Right lobe of liver (tissue), 4 donors: ENCODE results near the gene C14orf132.

Experiments
- CTCF ChIP-seq, 4 donors: fragments of 200-600 bp in 3 of 4; fragments of 450-650 bp in 1 of 4; IDR thresholded peaks; one replicate each; pipeline versions ENCODE4 v1.5.1 to v1.8.0; 2016 to 2022; ENCODE audit warnings: antibody characterized with exemption in 4 of 4, mild to moderate bottlenecking in 2 of 4
- POLR2A ChIP-seq: fragments of 450-650 bp; IDR thresholded peaks from one replicate; pipeline ENCODE4 v1.6.1; 2017; ENCODE audit warnings: antibody characterized with exemption, mild to moderate bottlenecking
- donor health status: DM: no; HTN: no; CAD: no.
- donor health status: DM: no; HTN: no; CAD: no.
- donor health status: DM: no; HTN: yes; CAD: no.

DNA sequence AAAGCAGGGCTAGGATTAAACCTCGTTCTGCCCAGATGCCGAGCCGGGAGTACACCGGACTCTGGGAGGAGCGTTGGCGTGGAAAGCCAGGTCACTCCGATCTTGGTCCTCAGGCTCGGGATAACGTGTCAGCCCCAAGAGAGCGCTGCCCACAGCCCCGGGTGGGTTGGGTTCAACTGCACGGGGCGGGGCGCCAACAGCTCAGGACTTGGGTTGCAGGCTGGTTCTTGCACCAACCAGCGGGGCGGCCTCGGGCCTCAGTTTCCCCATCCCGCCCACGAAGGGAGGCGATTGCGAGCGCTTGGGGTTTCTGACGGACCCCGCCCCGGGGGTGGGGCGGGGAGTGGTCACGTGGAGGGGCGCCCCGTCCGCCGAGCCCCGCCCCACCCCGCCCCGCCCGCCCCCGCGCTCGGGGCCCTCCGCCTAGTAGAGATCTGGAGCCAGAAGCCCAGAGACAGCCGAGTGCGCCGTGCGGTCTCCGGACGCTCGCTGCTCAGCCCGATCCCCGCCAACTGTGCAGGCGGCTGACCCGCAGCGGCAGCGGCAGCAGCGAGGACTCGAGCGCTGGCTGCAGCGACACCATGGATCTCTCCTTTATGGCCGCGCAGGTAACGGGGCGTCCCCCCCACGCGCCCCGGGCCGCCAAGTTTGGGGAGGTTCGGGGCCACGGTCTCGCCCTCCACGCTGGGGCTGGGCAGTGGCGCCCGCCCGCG, at the start of gene C14orf132:
- TF ChIP-seq CTCF (IDR thresholded peaks at IDR 0.05) (no peak), POLR2A (peak; percentile 81)
